MM.1S (cell line): Measurements from ENCODE around the gene SNRPA1.

Experiments used
- EZH2 ChIP-seq: fragments of 300-600 bp; sonication (generic); optimal IDR thresholded peaks from 2 replicates; pipeline ENCODE3; 2017; ENCODE audit warnings: low read depth, mild to moderate bottlenecking, antibody characterized with exemption, low read length, mixed read lengths
- EZH2phosphoT487 ChIP-seq: fragments of 300-600 bp; sonication (generic); IDR thresholded peaks from 2 replicates; pipeline ENCODE4 v1.6.1; 2018; ENCODE audit warnings: antibody characterized with exemption, low read length
- TF ChIP-seq, protein P1 (sequence below): fragments of 300-600 bp; sonication (generic); IDR thresholded peaks from 2 replicates; pipeline ENCODE4 v1.5.1; 2016; ENCODE audit warnings: antibody characterized with exemption, low read length, mixed read lengths

DNA sequence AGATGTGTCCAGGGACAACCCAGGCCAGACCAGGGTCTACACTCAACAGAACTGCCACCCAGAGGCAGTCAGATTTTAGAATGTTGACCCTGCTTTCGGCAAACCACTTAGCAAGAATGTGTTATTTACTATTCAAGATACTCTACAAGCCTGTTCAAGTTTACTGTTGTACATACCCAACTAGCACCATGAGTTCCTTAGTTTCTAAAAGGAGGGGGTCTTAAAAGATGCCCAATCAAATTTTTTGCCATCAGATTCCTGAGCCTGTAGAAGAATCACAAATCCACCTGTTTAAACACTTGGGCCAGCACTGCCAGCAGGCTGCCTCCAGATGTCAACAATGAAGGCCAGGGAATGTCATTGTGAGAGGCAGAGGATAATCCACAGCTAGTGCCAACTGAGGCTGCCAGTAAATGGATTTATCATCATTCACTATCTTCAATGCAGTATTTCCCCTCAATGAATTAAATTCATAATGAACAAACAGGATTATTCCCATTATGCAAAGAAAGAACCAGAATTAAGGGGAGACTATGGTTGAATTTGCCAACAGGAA is 43.5 kb upstream of the SNRPA1 start:
- no peak for TF ChIP-seq EZH2
- TF ChIP-seq, protein P1, sequence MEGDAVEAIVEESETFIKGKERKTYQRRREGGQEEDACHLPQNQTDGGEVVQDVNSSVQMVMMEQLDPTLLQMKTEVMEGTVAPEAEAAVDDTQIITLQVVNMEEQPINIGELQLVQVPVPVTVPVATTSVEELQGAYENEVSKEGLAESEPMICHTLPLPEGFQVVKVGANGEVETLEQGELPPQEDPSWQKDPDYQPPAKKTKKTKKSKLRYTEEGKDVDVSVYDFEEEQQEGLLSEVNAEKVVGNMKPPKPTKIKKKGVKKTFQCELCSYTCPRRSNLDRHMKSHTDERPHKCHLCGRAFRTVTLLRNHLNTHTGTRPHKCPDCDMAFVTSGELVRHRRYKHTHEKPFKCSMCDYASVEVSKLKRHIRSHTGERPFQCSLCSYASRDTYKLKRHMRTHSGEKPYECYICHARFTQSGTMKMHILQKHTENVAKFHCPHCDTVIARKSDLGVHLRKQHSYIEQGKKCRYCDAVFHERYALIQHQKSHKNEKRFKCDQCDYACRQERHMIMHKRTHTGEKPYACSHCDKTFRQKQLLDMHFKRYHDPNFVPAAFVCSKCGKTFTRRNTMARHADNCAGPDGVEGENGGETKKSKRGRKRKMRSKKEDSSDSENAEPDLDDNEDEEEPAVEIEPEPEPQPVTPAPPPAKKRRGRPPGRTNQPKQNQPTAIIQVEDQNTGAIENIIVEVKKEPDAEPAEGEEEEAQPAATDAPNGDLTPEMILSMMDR: no peak
- no peak for TF ChIP-seq EZH2phosphoT487
